ENCODE data around the gene BTBD19. TPM values are rescaled to one million over a fixed set of nuclear protein-coding genes. Genes with fewer than 3 reads are reported as not detected.

The BTBD19 gene
- total and polyA plus RNA-seq, 9 of the 15 experiments (the other 6 are each of a cell fraction or from before 2014, with no cell fraction given): 0.22 to 2.0 (median 0.95) TPM

GRCh38 chr1:44835738-44836675 is 27.7 kb downstream of the BTBD19 start (continued):
- TF ChIP-seq ZBTB43 (CRISPR knock-in tag; IDR thresholded peaks at IDR 0.05) (no peak), THRB (CRISPR knock-in tag; conservative IDR thresholded peaks at IDR 0.05) (no peak), XRCC5 (IDR thresholded peaks at IDR 0.05; ENCODE audit: low read depth, low read length) (peak; percentile 86), ELF1 (tag; IDR thresholded peaks at IDR 0.05) (no peak), MITF (IDR thresholded peaks at IDR 0.05) (no peak), ZBTB5 (IDR thresholded peaks at IDR 0.05) (no peak), YBX1 (IDR thresholded peaks at IDR 0.05) (no peak), BACH1 (tag; IDR thresholded peaks at IDR 0.05) (no peak), E4F1 (CRISPR knock-in tag; IDR thresholded peaks at IDR 0.05; ENCODE audit: borderline replicate concordance) (no peak), MLLT1 (IDR thresholded peaks at IDR 0.05) (peak in 1 of 2 experiments; percentile 52; a peak in 1 of 4 replicates), SMARCA5 (IDR thresholded peaks at IDR 0.05) (no peak), CREM (IDR thresholded peaks at IDR 0.05; ENCODE audit: low read depth) (peak; percentile 65), SMAD4 (CRISPR knock-in tag; conservative IDR thresholded peaks at IDR 0.05) (no peak), TCF3 (CRISPR knock-in tag; IDR thresholded peaks at IDR 0.05) (peak; percentile 74)

Measured in K562 (cell line).